Measurements from ENCODE around the gene NDUFS1.

GRCh38 chr2:206127656-206128055, 31.6 kb downstream of the NDUFS1 start:
- TF ChIP-seq POLR2A (IDR thresholded peaks at IDR 0.05) (no peak), CTCF (IDR thresholded peaks at IDR 0.05) (no peak)
